Vagina (tissue), 2 donors: Measurements from ENCODE around the gene COX7A2.

ENCODE experiments used
- CTCF ChIP-seq, 3 experiments: fragments of 450-650 bp in 2 of 3; fragments of 200-600 bp in 1 of 3; sonication (generic) in 1 of 3; IDR thresholded peaks; one replicate each; pipeline ENCODE4 v1.5.1; 2017 to 2019; ENCODE audit warnings: antibody characterized with exemption in 3 of 3, mild to moderate bottlenecking in 2 of 3, moderate library complexity in 2 of 3
- POLR2AphosphoS5 ChIP-seq, 2 donors: sonication (generic); formaldehyde crosslinking; IDR thresholded peaks; one replicate each; pipeline ENCODE4 v1.9.0; 2017; ENCODE audit warnings: antibody characterized with exemption in 2 of 2, mild to moderate bottlenecking in 2 of 2, low read depth in 1 of 2; ENCODE audit not compliant: insufficient read depth in 1 of 2

GRCh38 chr6:75249837-75250236 lies 6.2 kb upstream of the COX7A2 start:
- TF ChIP-seq POLR2AphosphoS5 (IDR thresholded peaks at IDR 0.05; ENCODE audit: insufficient read depth in 1 of 2, low read depth in 1 of 2): no peak
- TF ChIP-seq CTCF (IDR thresholded peaks at IDR 0.05): no peak
